Vagina (tissue), 2 donors: ENCODE measurements around the gene HS6ST3.

Experiments
- POLR2A ChIP-seq, 2 donors: fragments of 450-650 bp; IDR thresholded peaks; one replicate each; pipeline ENCODE4 v1.6.1; 2017; ENCODE audit warnings: antibody characterized with exemption in 2 of 2, mild to moderate bottlenecking in 2 of 2, moderate library complexity in 2 of 2
- POLR2AphosphoS5 ChIP-seq, 2 donors: sonication (generic); formaldehyde crosslinking; IDR thresholded peaks; one replicate each; pipeline ENCODE4 v1.9.0; 2017; ENCODE audit warnings: antibody characterized with exemption in 2 of 2, mild to moderate bottlenecking in 2 of 2, low read depth in 1 of 2; ENCODE audit not compliant: insufficient read depth in 1 of 2
- TF ChIP-seq, protein P1 (sequence below), 3 experiments: fragments of 450-650 bp in 2 of 3; fragments of 200-600 bp in 1 of 3; sonication (generic) in 1 of 3; IDR thresholded peaks; one replicate each; pipeline ENCODE4 v1.5.1; 2017 to 2019; ENCODE audit warnings: antibody characterized with exemption in 3 of 3, mild to moderate bottlenecking in 2 of 3, moderate library complexity in 2 of 3

DNA sequence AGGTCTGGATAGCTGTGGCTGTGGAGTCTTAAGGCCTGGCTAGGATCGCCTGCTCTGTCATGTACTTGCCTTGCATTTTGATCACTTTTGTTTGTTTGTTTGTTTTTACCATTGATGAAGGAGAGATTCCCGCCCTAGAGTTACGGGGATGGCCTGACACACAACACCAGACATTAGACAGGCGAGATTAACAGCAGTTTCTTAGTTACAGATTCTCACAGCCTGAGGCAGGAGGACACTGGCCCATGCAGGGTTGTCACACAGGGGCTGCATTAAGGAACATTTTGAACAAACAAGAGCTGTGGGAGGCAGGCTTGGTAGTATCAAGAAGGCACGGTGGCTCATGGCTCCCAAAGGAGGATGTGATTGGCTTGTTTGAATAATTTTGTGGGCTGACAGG is 291.8 kb downstream of the HS6ST3 start:
- no peak for TF ChIP-seq POLR2AphosphoS5 (IDR thresholded peaks at IDR 0.05; ENCODE audit: insufficient read depth in 1 of 2, low read depth in 1 of 2)
- TF ChIP-seq, protein P1, sequence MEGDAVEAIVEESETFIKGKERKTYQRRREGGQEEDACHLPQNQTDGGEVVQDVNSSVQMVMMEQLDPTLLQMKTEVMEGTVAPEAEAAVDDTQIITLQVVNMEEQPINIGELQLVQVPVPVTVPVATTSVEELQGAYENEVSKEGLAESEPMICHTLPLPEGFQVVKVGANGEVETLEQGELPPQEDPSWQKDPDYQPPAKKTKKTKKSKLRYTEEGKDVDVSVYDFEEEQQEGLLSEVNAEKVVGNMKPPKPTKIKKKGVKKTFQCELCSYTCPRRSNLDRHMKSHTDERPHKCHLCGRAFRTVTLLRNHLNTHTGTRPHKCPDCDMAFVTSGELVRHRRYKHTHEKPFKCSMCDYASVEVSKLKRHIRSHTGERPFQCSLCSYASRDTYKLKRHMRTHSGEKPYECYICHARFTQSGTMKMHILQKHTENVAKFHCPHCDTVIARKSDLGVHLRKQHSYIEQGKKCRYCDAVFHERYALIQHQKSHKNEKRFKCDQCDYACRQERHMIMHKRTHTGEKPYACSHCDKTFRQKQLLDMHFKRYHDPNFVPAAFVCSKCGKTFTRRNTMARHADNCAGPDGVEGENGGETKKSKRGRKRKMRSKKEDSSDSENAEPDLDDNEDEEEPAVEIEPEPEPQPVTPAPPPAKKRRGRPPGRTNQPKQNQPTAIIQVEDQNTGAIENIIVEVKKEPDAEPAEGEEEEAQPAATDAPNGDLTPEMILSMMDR (IDR thresholded peaks at IDR 0.05): no peak
- no peak for TF ChIP-seq POLR2A (IDR thresholded peaks at IDR 0.05)
